HCT116 (cell line): ENCODE data around the gene PRCC. TPM values are rescaled to one million over a fixed set of nuclear protein-coding genes. Genes with fewer than 3 reads are reported as not detected.

ENCODE experiments used
- ATAC-seq: fragments of 200-7000 bp; cut with Tn5 transposase; 2 replicates; pipeline ENCODE4 v1.9.1; 2020; ENCODE audit warnings: mild to moderate bottlenecking, moderate library complexity
- BruUV-seq: library from RNA; stranded (reverse); fragments of 400-500 nt; replicated peaks from 2 replicates; lab custom pipeline; 2021; lab: Mats Ljungman, UMichigan
- CTCF ChIA-PET: fragments of 300-600 bp; sonication (Branson Sonifier 250); formaldehyde crosslinking; loops from one replicate; lab custom pipeline; 2021; ENCODE audit warnings: antibody characterized with exemption; lab: Charles Lee
- POLR2A ChIA-PET: fragments of 300-600, 350-600 bp; sonication (Branson Sonifier 250); formaldehyde crosslinking; loops from one replicate; lab custom pipeline; 2021; ENCODE audit warnings: antibody characterized with exemption; lab: Charles Lee
- RAD21 ChIA-PET, 2 experiments: fragments of 300-600 bp; sonication (Branson Sonifier 250); formaldehyde crosslinking; loops; one replicate each; lab custom pipeline; 2023; ENCODE audit warnings: low total read pairs in 2 of 2; ENCODE audit not compliant: uncharacterized antibody in 2 of 2, unreplicated experiment in 2 of 2, low non-redundant PET in 1 of 2; lab: Charles Lee
- DNase-seq: peaks from one replicate; pipeline ENCODE4 v3.0.0-alpha.2; 2010; ENCODE audit warnings: low read depth, low spot score
- H2AFZ ChIP-seq: fragments of 200-600 bp; shearing (Covaris generic), sonication (generic); 2 replicates; pipeline ENCODE4 v1.6.1; 2017; ENCODE audit warnings: low read depth, mixed run types, mixed read lengths, antibody characterized with exemption, low read length; ENCODE audit not compliant: poor library complexity, severe bottlenecking
- H3K27ac ChIP-seq: 2 replicates; pipeline ENCODE4 v1.5.1; 2012; ENCODE audit warnings: low read depth, low read length
- H3K27me3 ChIP-seq: fragments of 200-600 bp; sonication (generic); 2 replicates; pipeline ENCODE4 v1.6.1; 2016; ENCODE audit warnings: mixed run types, low read length, mixed read lengths; ENCODE audit not compliant: insufficient read depth
- H3K36me3 ChIP-seq, 2 experiments: fragments of 200-500 bp in 1 of 2; fragments of 200-600 bp in 1 of 2; sonication (Bioruptor generic) in 1 of 2; sonication (generic) in 1 of 2; 2 replicates each; pipeline versions ENCODE4 v1.5.1 to v1.6.1; 2014 to 2016; ENCODE audit warnings: low read length in 2 of 2, inconsistent platforms in 1 of 2, mixed read lengths in 1 of 2, mixed run types in 1 of 2; ENCODE audit not compliant: insufficient read depth in 2 of 2, control insufficient read depth in 1 of 2
- H3K4me1 ChIP-seq, 2 experiments: fragments of 200-600 bp in 1 of 2; sonication (generic) in 1 of 2; 2 replicates each; pipeline versions ENCODE4 v1.5.1 to v1.6.1; 2012 to 2017; ENCODE audit warnings: low read length in 2 of 2, inconsistent platforms in 1 of 2, mild to moderate bottlenecking in 1 of 2, mixed read lengths in 1 of 2, mixed run types in 1 of 2, moderate library complexity in 1 of 2; ENCODE audit not compliant: insufficient read depth in 2 of 2, control insufficient read depth in 1 of 2
- H3K4me2 ChIP-seq: fragments of 200-600 bp; sonication (generic); 2 replicates; pipeline ENCODE4 v1.6.1; 2017; ENCODE audit warnings: mixed run types, low read length, mixed read lengths
- H3K4me3 ChIP-seq, 2 experiments: fragments of 200-600 bp in 1 of 2; sonication (generic) in 1 of 2; replicated peaks in 1 of 2; 2 replicates each; pipeline ENCODE4 v1.5.1; 2011 to 2016; ENCODE audit warnings: low read length in 2 of 2, control low read depth in 1 of 2, low read depth in 1 of 2, mild to moderate bottlenecking in 1 of 2, mixed read lengths in 1 of 2, mixed run types in 1 of 2
- H3K79me2 ChIP-seq: fragments of 200-600 bp; sonication (generic); 2 replicates; pipeline ENCODE4 v1.6.1; 2017; ENCODE audit warnings: mild to moderate bottlenecking, mixed run types, low read length, moderate library complexity, mixed read lengths; ENCODE audit not compliant: insufficient read depth
- H3K9ac ChIP-seq: fragments of 200-600 bp; sonication (generic); 2 replicates; pipeline ENCODE4 v1.6.1; 2016; ENCODE audit warnings: low read length, mixed read lengths
- H3K9me2 ChIP-seq: fragments of 200-600 bp; sonication (generic), shearing (Covaris generic); 2 replicates; pipeline ENCODE4 v1.6.1; 2017; ENCODE audit warnings: mixed run types, mild to moderate bottlenecking, moderate library complexity; ENCODE audit not compliant: insufficient read depth
- H3K9me3 ChIP-seq, 2 experiments: fragments of 200-500 bp in 1 of 2; fragments of 200-600 bp in 1 of 2; sonication (Bioruptor generic) in 1 of 2; sonication (generic) in 1 of 2; 2 replicates each; pipeline ENCODE4 v1.6.1; 2014 to 2017; ENCODE audit warnings: low read length in 2 of 2, mixed read lengths in 2 of 2, inconsistent platforms in 1 of 2, low read depth in 1 of 2, mild to moderate bottlenecking in 1 of 2, mixed run types in 1 of 2, moderate library complexity in 1 of 2; ENCODE audit not compliant: control insufficient read depth in 1 of 2, insufficient read depth in 1 of 2
- H4K20me1 ChIP-seq: fragments of 200-600 bp; sonication (generic), shearing (Covaris generic); 2 replicates; pipeline ENCODE4 v1.6.1; 2017; ENCODE audit warnings: mixed run types, mild to moderate bottlenecking, moderate library complexity; ENCODE audit not compliant: insufficient read depth
- CBX3 ChIP-seq: IDR thresholded peaks from 2 replicates; pipeline ENCODE4 v1.6.1; 2012; ENCODE audit warnings: low read depth
- ELF1 ChIP-seq: IDR thresholded peaks from 2 replicates; pipeline ENCODE4 v1.6.1; 2012; ENCODE audit warnings: low read depth, borderline replicate concordance
- EZH2 ChIP-seq: fragments of 200-600 bp; sonication (generic); IDR thresholded peaks from 2 replicates; pipeline ENCODE4 v1.6.1; 2017; ENCODE audit warnings: antibody characterized with exemption, mixed run types
- EZH2phosphoT487 ChIP-seq: fragments of 200-600 bp; IDR thresholded peaks from 2 replicates; pipeline ENCODE4 v1.6.1; 2018; ENCODE audit warnings: antibody characterized with exemption, borderline replicate concordance
- FOSL1 ChIP-seq: IDR thresholded peaks from 2 replicates; pipeline ENCODE4 v1.6.1; 2012; ENCODE audit warnings: low read depth
- JUND ChIP-seq: IDR thresholded peaks from 2 replicates; pipeline ENCODE4 v1.6.1; 2012
- RAD21 ChIP-seq: IDR thresholded peaks from 2 replicates; pipeline ENCODE4 v1.6.1; 2012; ENCODE audit warnings: low read depth, mild to moderate bottlenecking
- SP1 ChIP-seq: IDR thresholded peaks from 2 replicates; pipeline ENCODE4 v1.6.1; 2012; ENCODE audit warnings: low read depth
- ZFX ChIP-seq: fragments of 450-650 bp; IDR thresholded peaks from 2 replicates; pipeline ENCODE4 v1.6.1; 2017
- ZNF274 ChIP-seq: fragments of 200-500 bp; sonication (Bioruptor generic); IDR thresholded peaks from 2 replicates; pipeline ENCODE4 v1.6.1; 2014; ENCODE audit warnings: mild to moderate bottlenecking, low read depth, low read length, inconsistent platforms
- intact Hi-C: fragments of 100-400 bp; cut with micrococcal nuclease; formaldehyde crosslinking; loops from 2 replicates; pipeline ENCODE4 v1.10.0; 2022
- total RNA-seq: library from RNA; stranded (reverse); gene quantifications from one replicate; pipeline ENCODE4 v1.2.1, GENCODE V29; 2021; ENCODE audit not compliant: unreplicated experiment
- TF ChIP-seq, protein P1 (sequence below): IDR thresholded peaks from 2 replicates; pipeline ENCODE4 v1.6.1; 2012
- TF ChIP-seq, protein P2 (sequence below): IDR thresholded peaks from 2 replicates; pipeline ENCODE4 v1.6.1; 2011; ENCODE audit warnings: mild to moderate bottlenecking, low read length, moderate library complexity; ENCODE audit not compliant: insufficient replicate concordance; ENCODE audit errors: extremely low read depth
- TF ChIP-seq, protein P3 (sequence below): IDR thresholded peaks from 2 replicates; pipeline ENCODE4 v1.6.1; 2012
- TF ChIP-seq, protein P4 (sequence below): IDR thresholded peaks from 2 replicates; pipeline ENCODE4 v1.6.1; 2012; ENCODE audit warnings: low read depth

The PRCC gene
- total RNA-seq, 1 experiment from 2014 or later: 78.1 TPM

DNA sequence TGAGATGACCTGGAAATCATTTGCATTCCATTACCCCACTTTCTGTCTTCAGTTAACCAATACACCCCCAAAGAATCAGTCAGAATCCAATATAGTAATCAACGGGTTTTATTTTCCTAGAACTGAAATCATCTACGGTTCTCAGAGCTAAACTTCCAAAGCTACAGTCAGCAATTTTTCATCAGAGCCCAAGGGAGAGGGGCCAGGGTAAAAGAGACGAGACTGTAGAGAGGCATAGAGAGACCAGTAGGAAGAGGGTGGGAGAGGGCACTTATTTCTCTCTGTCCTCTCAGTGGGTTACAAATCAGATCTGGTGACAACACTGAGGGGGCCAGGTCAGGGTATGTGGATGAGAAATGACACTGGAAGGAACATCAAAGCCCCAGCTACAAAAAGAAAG, 25.3 kb upstream of the PRCC start:
- peaks cover 20 to 38% of the 10 kb centered on the region in 2 experiments; a peak in 2 of 4 replicates for H3K36me3 ChIP-seq

More for the DNA sequence above, 25.3 kb upstream of the PRCC start:
- Histone ChIP-seq H2AFZ (no peak overlapping the region), H3K27ac (peak overlapping the region; percentile 69), H3K9me2 (no peaks in the 10 kb centered on the region), H3K4me3 (peak overlapping the region in 1 of 2 experiments; percentile 80; a peak in 2 of 4 replicates), H3K9me3 (no peaks in the 10 kb centered on the region), H3K27me3 (no peaks in the 10 kb centered on the region), H3K4me1 (peaks cover 18 to 39% of the 10 kb centered on the region in 2 experiments), H3K9ac (peak overlapping the region; percentile 40; the same call in 1 of the 2 replicates), H3K79me2 (peaks cover 64% of the 10 kb centered on the region), H4K20me1 (no peaks in the 10 kb centered on the region), H3K4me2 (peak overlapping the region; percentile 72)
- ChIA-PET POLR2A (interaction anchor here (1.4 to 1.6 kb wide), 2 partner anchors 14 to 118 kb away, joined by 5 to 28 read pairs; partner anchors contain the start of genes ISG20L2 and METTL25B), RAD21 (no interaction called here), CTCF (interaction anchor here (1.0 to 1.5 kb wide), 2 partner anchors 14 to 16 kb away, joined by 3 to 8 read pairs; partner anchors contain the start of genes ISG20L2 and METTL25B)
- TF ChIP-seq EZH2 (no peak), EZH2phosphoT487 (no peak), ELF1 (no peak), ZFX (no peak), ZNF274 (no peak), CBX3 (no peak), RAD21 (no peak), SP1 (no peak), JUND (no peak), FOSL1 (no peak)
- TF ChIP-seq, protein P1, sequence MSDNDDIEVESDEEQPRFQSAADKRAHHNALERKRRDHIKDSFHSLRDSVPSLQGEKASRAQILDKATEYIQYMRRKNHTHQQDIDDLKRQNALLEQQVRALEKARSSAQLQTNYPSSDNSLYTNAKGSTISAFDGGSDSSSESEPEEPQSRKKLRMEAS: no peak
- TF ChIP-seq, protein P2, sequence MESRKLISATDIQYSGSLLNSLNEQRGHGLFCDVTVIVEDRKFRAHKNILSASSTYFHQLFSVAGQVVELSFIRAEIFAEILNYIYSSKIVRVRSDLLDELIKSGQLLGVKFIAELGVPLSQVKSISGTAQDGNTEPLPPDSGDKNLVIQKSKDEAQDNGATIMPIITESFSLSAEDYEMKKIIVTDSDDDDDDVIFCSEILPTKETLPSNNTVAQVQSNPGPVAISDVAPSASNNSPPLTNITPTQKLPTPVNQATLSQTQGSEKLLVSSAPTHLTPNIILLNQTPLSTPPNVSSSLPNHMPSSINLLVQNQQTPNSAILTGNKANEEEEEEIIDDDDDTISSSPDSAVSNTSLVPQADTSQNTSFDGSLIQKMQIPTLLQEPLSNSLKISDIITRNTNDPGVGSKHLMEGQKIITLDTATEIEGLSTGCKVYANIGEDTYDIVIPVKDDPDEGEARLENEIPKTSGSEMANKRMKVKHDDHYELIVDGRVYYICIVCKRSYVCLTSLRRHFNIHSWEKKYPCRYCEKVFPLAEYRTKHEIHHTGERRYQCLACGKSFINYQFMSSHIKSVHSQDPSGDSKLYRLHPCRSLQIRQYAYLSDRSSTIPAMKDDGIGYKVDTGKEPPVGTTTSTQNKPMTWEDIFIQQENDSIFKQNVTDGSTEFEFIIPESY: no peak
- TF ChIP-seq, protein P3, sequence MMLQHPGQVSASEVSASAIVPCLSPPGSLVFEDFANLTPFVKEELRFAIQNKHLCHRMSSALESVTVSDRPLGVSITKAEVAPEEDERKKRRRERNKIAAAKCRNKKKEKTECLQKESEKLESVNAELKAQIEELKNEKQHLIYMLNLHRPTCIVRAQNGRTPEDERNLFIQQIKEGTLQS: no peak
- TF ChIP-seq, protein P4, sequence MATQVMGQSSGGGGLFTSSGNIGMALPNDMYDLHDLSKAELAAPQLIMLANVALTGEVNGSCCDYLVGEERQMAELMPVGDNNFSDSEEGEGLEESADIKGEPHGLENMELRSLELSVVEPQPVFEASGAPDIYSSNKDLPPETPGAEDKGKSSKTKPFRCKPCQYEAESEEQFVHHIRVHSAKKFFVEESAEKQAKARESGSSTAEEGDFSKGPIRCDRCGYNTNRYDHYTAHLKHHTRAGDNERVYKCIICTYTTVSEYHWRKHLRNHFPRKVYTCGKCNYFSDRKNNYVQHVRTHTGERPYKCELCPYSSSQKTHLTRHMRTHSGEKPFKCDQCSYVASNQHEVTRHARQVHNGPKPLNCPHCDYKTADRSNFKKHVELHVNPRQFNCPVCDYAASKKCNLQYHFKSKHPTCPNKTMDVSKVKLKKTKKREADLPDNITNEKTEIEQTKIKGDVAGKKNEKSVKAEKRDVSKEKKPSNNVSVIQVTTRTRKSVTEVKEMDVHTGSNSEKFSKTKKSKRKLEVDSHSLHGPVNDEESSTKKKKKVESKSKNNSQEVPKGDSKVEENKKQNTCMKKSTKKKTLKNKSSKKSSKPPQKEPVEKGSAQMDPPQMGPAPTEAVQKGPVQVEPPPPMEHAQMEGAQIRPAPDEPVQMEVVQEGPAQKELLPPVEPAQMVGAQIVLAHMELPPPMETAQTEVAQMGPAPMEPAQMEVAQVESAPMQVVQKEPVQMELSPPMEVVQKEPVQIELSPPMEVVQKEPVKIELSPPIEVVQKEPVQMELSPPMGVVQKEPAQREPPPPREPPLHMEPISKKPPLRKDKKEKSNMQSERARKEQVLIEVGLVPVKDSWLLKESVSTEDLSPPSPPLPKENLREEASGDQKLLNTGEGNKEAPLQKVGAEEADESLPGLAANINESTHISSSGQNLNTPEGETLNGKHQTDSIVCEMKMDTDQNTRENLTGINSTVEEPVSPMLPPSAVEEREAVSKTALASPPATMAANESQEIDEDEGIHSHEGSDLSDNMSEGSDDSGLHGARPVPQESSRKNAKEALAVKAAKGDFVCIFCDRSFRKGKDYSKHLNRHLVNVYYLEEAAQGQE: no peak
- intact Hi-C loops: loop anchor here (10.0 kb wide), 1 partner anchor 237 kb away; the partner anchor contains the start of gene MEF2D
- BruUV-seq: no TSS peak
- no peak for ATAC-seq
- no peak for DNase-seq
